Measurements from ENCODE around the gene MED8. TPM values are rescaled to one million over a fixed set of nuclear protein-coding genes. Genes with fewer than 3 reads are reported as not detected.

Gene MED8
- total and polyA plus RNA-seq, 2 of the 13 experiments (the other 11 are each of a cell fraction or from before 2014, with no cell fraction given) = 16.9 to 77.4 TPM

DNA sequence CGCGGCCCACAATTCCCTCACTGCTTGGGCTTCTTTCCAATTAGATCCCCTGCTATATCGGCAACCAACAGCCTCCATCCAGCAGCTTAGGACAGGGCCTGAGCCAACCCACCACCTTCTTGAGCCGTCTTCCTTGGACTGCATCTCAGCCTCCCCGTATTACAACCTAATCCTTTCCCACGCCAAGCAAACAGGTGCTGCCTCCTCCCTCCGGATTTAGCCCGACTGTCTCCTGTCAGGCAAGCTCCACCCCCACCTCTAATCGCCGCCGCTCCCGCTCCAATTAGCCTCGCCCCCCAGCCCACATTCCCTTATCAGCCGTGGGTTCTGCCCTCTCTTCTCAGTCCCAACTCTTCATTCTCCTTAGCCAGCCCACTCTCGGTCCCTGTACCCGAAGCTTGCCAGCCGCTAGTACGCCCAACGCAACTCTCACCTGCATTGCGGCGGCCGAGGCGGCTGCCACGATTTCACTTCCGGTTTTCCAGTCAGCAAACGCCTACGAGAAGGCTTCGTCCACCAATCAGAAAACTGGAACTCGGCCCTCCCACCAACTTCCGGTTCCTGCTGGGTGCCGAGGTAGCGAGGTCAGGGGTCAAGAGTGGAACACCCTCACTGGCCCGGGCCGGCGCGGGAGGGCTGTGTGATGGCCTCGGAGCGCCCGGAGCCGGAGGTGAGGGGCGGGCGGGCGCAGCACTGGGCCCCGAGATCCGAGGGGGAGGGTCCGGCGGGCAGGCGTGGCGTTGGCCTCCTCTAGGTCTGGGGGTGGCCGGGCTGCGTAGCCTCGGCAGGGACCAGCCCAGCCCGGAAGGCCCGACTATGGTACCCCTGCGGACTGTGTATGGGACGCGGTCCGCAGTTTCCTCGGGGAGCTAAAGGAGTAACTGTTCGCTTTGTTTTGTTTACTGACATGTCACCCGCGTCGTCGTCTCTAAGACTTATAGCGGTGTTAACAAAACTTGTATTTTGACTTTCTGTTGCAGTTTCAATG lies at the start of gene MED8, which contains the start of gene SZT2 (continued):
- TF ChIP-seq ZNF513 (CRISPR knock-in tag; conservative IDR thresholded peaks at IDR 0.05) (no peak), ZZZ3 (CRISPR knock-in tag; IDR thresholded peaks at IDR 0.05; ENCODE audit: borderline replicate concordance) (peak; percentile 48; the same call in 1 of the 2 replicates), ZNF652 (CRISPR knock-in tag; IDR thresholded peaks at IDR 0.05; ENCODE audit: borderline replicate concordance, low read depth) (peak; percentile 56; the same call in 1 of the 2 replicates), MYC (CRISPR knock-in tag; IDR thresholded peaks at IDR 0.05; ENCODE audit: borderline replicate concordance) (peak; percentile 86), ZNF501 (CRISPR knock-in tag; IDR thresholded peaks at IDR 0.05) (peak; percentile 84), PHF20 (CRISPR knock-in tag; IDR thresholded peaks at IDR 0.05) (peak; percentile 95), SSRP1 (CRISPR knock-in tag; IDR thresholded peaks at IDR 0.05) (no peak), ZMYM2 (CRISPR knock-in tag; IDR thresholded peaks at IDR 0.05) (no peak), RFX3 (CRISPR knock-in tag; IDR thresholded peaks at IDR 0.05) (no peak), REL (CRISPR knock-in tag; conservative IDR thresholded peaks at IDR 0.05) (no peak), ZNF557 (CRISPR knock-in tag; IDR thresholded peaks at IDR 0.05) (no peak), KDM3A (CRISPR knock-in tag; IDR thresholded peaks at IDR 0.05; ENCODE audit: low read depth) (peak; percentile 60; the same call in 1 of the 2 replicates), NFE2L1 (CRISPR knock-in tag; IDR thresholded peaks at IDR 0.05; ENCODE audit: borderline replicate concordance) (no peak), GATAD1 (CRISPR knock-in tag; IDR thresholded peaks at IDR 0.05) (peak; percentile 93), ZNF83 (CRISPR knock-in tag; IDR thresholded peaks at IDR 0.05; ENCODE audit: borderline replicate concordance) (no peak)
- TF ChIP-seq, protein P1, sequence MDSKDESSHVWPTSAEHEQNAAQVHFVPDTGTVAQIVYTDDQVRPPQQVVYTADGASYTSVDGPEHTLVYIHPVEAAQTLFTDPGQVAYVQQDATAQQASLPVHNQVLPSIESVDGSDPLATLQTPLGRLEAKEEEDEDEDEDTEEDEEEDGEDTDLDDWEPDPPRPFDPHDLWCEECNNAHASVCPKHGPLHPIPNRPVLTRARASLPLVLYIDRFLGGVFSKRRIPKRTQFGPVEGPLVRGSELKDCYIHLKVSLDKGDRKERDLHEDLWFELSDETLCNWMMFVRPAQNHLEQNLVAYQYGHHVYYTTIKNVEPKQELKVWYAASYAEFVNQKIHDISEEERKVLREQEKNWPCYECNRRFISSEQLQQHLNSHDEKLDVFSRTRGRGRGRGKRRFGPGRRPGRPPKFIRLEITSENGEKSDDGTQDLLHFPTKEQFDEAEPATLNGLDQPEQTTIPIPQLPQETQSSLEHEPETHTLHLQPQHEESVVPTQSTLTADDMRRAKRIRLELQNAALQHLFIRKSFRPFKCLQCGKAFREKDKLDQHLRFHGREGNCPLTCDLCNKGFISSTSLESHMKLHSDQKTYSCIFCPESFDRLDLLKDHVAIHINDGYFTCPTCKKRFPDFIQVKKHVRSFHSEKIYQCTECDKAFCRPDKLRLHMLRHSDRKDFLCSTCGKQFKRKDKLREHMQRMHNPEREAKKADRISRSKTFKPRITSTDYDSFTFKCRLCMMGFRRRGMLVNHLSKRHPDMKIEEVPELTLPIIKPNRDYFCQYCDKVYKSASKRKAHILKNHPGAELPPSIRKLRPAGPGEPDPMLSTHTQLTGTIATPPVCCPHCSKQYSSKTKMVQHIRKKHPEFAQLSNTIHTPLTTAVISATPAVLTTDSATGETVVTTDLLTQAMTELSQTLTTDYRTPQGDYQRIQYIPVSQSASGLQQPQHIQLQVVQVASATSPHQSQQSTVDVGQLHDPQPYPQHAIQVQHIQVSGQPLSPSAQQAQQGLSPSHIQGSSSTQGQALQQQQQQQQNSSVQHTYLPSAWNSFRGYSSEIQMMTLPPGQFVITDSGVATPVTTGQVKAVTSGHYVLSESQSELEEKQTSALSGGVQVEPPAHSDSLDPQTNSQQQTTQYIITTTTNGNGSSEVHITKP (CRISPR knock-in tag; IDR thresholded peaks at IDR 0.05; ENCODE audit: low read depth) = no peak
- TF ChIP-seq, protein P2, sequence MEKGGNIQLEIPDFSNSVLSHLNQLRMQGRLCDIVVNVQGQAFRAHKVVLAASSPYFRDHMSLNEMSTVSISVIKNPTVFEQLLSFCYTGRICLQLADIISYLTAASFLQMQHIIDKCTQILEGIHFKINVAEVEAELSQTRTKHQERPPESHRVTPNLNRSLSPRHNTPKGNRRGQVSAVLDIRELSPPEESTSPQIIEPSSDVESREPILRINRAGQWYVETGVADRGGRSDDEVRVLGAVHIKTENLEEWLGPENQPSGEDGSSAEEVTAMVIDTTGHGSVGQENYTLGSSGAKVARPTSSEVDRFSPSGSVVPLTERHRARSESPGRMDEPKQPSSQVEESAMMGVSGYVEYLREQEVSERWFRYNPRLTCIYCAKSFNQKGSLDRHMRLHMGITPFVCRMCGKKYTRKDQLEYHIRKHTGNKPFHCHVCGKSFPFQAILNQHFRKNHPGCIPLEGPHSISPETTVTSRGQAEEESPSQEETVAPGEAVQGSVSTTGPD (CRISPR knock-in tag; IDR thresholded peaks at IDR 0.05) = no peak
- TF ChIP-seq, protein P3, sequence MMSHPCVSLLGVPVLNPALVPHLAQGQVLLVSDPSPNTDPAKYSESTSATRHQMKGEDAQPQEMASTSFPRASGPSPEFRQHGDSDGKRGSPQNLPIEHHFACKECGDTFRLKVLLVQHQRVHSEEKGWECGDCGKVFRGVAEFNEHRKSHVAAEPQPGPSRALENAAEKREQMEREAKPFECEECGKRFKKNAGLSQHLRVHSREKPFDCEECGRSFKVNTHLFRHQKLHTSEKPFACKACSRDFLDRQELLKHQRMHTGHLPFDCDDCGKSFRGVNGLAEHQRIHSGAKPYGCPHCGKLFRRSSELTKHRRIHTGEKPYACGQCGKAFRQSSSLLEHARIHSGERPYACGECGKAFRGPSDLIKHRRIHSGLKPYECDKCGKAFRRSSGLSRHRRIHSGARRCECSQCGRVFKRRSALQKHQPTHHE (CRISPR knock-in tag; IDR thresholded peaks at IDR 0.05; ENCODE audit: borderline replicate concordance) = peak; percentile 58; the same call in 1 of the 2 replicates
- TF ChIP-seq, protein P4, sequence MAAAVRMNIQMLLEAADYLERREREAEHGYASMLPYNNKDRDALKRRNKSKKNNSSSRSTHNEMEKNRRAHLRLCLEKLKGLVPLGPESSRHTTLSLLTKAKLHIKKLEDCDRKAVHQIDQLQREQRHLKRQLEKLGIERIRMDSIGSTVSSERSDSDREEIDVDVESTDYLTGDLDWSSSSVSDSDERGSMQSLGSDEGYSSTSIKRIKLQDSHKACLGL (CRISPR knock-in tag; IDR thresholded peaks at IDR 0.05) = peak; percentile 80
- TF ChIP-seq, protein P5, sequence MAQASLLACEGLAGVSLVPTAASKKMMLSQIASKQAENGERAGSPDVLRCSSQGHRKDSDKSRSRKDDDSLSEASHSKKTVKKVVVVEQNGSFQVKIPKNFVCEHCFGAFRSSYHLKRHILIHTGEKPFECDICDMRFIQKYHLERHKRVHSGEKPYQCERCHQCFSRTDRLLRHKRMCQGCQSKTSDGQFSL (CRISPR knock-in tag; IDR thresholded peaks at IDR 0.05) = no peak

All from HepG2 (cell line).